Calu3 (cell line): Measurements from ENCODE around the gene DNAH17. TPM values are rescaled to one million over a fixed set of nuclear protein-coding genes. Genes with fewer than 3 reads are reported as not detected.
"Not testable (repeated sequence)": the region's sequence is repeated elsewhere in the genome, so short reads cannot be mapped to it uniquely, and the experiment has no call there.

Experiments
- BruUV-seq: library from RNA; stranded (reverse); fragments of 400-500 nt; replicated peaks from 2 replicates; lab custom pipeline; 2021; lab: Mats Ljungman, UMichigan
- CTCF ChIA-PET: fragments of 300-600 bp; sonication (Branson Sonifier 250); formaldehyde crosslinking; loops from one replicate; lab custom pipeline; 2022; ENCODE audit warnings: antibody characterized with exemption; lab: Charles Lee
- DNase-seq: peaks from one replicate; pipeline ENCODE4 v3.0.0; 2022
- H3K27ac Mint-ChIP-seq: one replicate; pipeline ENCODE4 v1.8.0; 2022; ENCODE audit warnings: mixed read lengths; ENCODE audit not compliant: unreplicated experiment
- H3K27me3 Mint-ChIP-seq: one replicate; pipeline ENCODE4 v1.8.0; 2022; ENCODE audit warnings: mixed read lengths; ENCODE audit not compliant: unreplicated experiment
- H3K36me3 Mint-ChIP-seq: one replicate; pipeline ENCODE4 v1.8.0; 2022; ENCODE audit warnings: mild to moderate bottlenecking, moderate library complexity, mixed read lengths; ENCODE audit not compliant: insufficient read depth, unreplicated experiment
- H3K4me1 Mint-ChIP-seq: one replicate; pipeline ENCODE4 v1.8.0; 2022; ENCODE audit warnings: mild to moderate bottlenecking, low read depth, mixed read lengths; ENCODE audit not compliant: unreplicated experiment
- H3K4me3 Mint-ChIP-seq: one replicate; pipeline ENCODE4 v1.8.0; 2022; ENCODE audit warnings: mild to moderate bottlenecking, low read depth, moderate library complexity, mixed read lengths; ENCODE audit not compliant: unreplicated experiment
- H3K9me3 Mint-ChIP-seq: one replicate; pipeline ENCODE4 v1.8.0; 2022; ENCODE audit warnings: low read depth, mixed read lengths; ENCODE audit not compliant: unreplicated experiment
- intact Hi-C: fragments of 100-400 bp; cut with micrococcal nuclease; formaldehyde crosslinking; loops from one replicate; pipeline ENCODE4 v1.10.0; 2022; ENCODE audit not compliant: unreplicated experiment
- total RNA-seq: library from RNA; stranded (reverse); gene quantifications from 2 replicates; pipeline ENCODE4 v1.2.3, GENCODE V29; 2022
- TF ChIP-seq, protein P1 (sequence below): fragments of 200-600 bp; IDR thresholded peaks from one replicate; pipeline ENCODE4 v1.8.0; 2022; ENCODE audit warnings: antibody characterized with exemption; ENCODE audit not compliant: unreplicated experiment

The DNAH17 gene
- total RNA-seq, 1 experiment from 2014 or later, result 0.19 TPM

DNA sequence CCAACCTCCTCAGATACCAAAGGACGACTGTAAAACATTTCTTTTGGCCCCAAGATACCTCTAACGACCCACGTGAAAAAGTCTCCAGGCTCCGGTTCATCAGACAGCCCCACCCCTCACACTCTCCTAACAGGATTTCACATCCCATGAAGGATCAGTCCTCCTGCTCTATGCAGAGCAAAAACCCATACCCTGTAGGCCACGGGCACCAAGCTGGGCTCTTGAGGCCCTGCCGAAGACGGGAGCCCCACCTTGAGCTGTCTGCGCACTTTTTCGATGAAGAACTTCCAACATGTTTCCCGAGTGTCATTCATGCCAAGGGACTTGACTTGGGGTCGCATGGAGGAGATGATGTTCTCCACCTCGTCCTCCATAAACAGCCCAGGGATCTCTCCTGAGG is 108.8 kb downstream of the DNAH17 start:
- Mint-ChIP-seq H3K4me1 (no peaks in the 10 kb centered on the region), H3K27ac (no peak overlapping the region), H3K9me3 (no peaks in the 10 kb centered on the region), H3K36me3 (no peaks in the 10 kb centered on the region), H3K4me3 (no peak overlapping the region), H3K27me3 (peaks cover 30% of the 10 kb centered on the region)
- DNase-seq, result no peak
- intact Hi-C loops, result no loop called here
- no TSS peak for BruUV-seq
- CTCF ChIA-PET, result interaction anchor here (0.6 kb wide), 1 partner anchor 186 kb away, joined by 5 read pairs; no protein-coding TSS in a partner anchor
- TF ChIP-seq, protein P1, sequence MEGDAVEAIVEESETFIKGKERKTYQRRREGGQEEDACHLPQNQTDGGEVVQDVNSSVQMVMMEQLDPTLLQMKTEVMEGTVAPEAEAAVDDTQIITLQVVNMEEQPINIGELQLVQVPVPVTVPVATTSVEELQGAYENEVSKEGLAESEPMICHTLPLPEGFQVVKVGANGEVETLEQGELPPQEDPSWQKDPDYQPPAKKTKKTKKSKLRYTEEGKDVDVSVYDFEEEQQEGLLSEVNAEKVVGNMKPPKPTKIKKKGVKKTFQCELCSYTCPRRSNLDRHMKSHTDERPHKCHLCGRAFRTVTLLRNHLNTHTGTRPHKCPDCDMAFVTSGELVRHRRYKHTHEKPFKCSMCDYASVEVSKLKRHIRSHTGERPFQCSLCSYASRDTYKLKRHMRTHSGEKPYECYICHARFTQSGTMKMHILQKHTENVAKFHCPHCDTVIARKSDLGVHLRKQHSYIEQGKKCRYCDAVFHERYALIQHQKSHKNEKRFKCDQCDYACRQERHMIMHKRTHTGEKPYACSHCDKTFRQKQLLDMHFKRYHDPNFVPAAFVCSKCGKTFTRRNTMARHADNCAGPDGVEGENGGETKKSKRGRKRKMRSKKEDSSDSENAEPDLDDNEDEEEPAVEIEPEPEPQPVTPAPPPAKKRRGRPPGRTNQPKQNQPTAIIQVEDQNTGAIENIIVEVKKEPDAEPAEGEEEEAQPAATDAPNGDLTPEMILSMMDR, result no peak

DNA sequence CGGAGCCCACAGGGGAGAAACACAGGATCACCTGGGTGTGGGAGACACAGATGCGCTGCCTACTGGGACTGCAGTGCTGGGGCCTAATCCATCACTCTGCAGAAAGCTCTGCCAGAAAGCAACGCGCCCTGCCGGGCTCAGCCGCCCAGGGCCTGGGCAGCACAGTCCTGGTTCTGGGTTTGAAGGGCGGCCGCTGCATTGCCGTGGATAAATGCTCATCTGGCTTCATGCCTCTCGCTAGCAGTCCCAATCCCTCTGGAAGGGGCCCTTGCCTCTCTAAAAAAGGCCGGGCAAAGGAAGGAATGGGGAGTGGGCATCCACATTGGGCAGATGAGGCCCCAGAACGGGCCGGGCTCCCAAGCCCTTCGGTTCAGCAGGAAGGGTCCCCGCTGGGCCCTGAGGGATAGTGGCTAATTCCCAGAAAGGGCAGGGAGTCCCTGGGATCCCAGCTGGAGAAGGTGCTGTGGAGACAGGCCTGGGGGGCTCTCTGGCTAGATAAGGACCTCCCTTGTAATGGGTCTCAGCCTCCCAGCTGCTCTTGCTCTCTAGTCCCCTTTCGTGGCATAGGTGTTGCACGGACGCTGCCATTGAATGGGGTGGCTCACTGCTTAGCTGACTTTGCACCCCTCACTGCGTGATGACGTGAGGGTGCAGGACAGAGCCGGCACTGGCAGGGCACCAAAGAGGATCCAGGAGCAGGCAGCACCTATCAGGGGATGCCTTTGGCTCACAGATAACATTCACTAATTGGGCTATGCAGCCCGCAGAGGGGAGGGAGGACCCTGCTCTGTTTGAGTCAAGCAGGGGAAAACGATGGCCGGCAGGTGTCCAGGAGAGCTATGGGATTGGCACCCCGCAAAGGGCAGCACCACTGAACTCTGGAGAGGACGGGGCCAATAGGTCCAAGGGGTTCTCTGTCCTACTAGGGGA is 110.1 kb downstream of the DNAH17 start:
- H3K9me3 Mint-ChIP-seq, result no peaks in the 10 kb centered on the region
- no TSS peak for BruUV-seq
- intact Hi-C loops, result no loop called here
- TF ChIP-seq, protein P1, result no peak
- no peak overlapping the region for H3K4me3 Mint-ChIP-seq
- peaks cover 18% of the 10 kb centered on the region for H3K27me3 Mint-ChIP-seq
- H3K36me3 Mint-ChIP-seq, result no peaks in the 10 kb centered on the region
- CTCF ChIA-PET, result interaction anchor here (0.6 kb wide), 1 partner anchor 160 kb away, joined by 3 read pairs; no protein-coding TSS in a partner anchor
- no peak overlapping the region for H3K27ac Mint-ChIP-seq
- no peaks in the 10 kb centered on the region for H3K4me1 Mint-ChIP-seq
- no peak for DNase-seq

DNA sequence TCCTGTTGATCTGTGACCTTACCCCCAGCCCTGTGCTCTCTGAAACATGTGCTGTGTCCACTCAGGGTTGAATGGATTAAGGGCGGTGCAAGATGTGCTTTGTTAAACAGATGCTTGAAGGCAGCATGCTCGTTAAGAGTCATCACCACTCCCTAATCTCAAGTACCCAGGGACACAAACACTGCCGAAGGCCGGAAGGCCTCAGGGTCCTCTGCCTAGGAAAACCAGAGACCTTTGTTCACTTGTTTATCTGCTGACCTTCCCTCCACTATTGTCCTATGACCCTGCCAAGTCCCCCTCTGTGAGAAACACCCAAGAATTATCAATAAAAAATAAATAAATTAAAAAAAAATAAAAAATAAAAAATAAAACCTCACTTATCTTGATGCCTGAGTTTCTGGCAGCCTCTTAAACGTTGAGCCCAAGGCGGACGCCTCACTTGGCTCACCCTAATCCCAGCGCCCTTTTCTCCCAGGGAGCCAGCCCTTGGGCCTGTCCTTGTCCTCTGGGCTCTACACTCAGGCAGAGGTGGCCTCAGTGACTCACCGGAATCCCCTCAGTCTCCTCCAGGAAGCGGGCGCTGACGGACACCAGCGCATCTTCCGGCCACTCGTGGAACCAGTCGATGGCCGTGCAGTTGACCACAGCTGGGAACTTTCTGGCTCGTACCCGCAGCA is 110.9 kb downstream of the DNAH17 start:
- H3K9me3 Mint-ChIP-seq, H3K4me3 Mint-ChIP-seq, BruUV-seq, DNase-seq, H3K27ac Mint-ChIP-seq, H3K36me3 Mint-ChIP-seq, H3K4me1 Mint-ChIP-seq, CTCF ChIA-PET, intact Hi-C loops: not testable (repeated sequence)
- peaks cover 21% of the 10 kb centered on the region for H3K27me3 Mint-ChIP-seq

DNA sequence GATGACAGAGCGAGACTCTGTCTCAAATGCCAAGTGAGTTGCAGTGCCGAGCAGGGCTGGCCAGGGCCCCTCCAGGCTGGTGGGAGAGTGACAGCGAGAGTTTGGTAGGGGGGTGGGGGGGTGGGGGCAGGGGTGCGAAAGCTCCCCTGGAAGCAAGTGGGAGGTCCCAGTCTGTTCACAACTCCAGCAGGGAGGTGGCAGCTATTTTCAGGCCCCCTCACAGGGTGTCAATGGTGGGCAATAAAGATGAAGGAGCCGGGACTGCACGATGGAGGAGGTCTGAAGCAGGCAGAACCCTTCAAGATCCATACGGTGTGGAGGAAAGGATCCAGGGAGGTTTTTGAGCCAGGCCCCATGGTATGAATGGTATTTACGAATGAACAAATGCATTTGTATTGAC is 115.0 kb downstream of the DNAH17 start:
- intact Hi-C loops, result no loop called here
- CTCF ChIA-PET, result no interaction called here
- no peaks in the 10 kb centered on the region for H3K36me3 Mint-ChIP-seq
- H3K4me1 Mint-ChIP-seq, result no peaks in the 10 kb centered on the region
- TF ChIP-seq, protein P1, result no peak
- no peak for DNase-seq
- H3K27ac Mint-ChIP-seq, result no peak overlapping the region
- BruUV-seq, result no TSS peak
- peaks cover 29% of the 10 kb centered on the region for H3K27me3 Mint-ChIP-seq
- no peak overlapping the region for H3K4me3 Mint-ChIP-seq
- no peaks in the 10 kb centered on the region for H3K9me3 Mint-ChIP-seq
